ENCODE data around the gene KLHL9. TPM values are rescaled to one million over a fixed set of nuclear protein-coding genes. Genes with fewer than 3 reads are reported as not detected.
A peak's percentile ranks its signal among the peaks of the same experiment; 100 is the strongest.

KLHL9 gene
- total RNA-seq, 2 experiments from 2014 or later: 18.5 to 19.3 TPM

- no peak overlapping the region for H3K27ac ChIP-seq (ENCODE audit: low read depth, low read length, poor library complexity, severe bottlenecking)
These were observed 18.3 kb downstream of the KLHL9 start for GRCh38 chr9:21316860-21317259.

GRCh38 chr9:21316032-21316842 lies 19.0 kb downstream of the KLHL9 start:
- no peak overlapping the region for H3K4me2 ChIP-seq (ENCODE audit: low read length)
- no peaks in the 10 kb centered on the region for H3K79me2 ChIP-seq (ENCODE audit: insufficient read depth, low read depth, low read length)
- H3K36me3 ChIP-seq (ENCODE audit: insufficient read depth, low read length): peaks cover under 1% of the 10 kb centered on the region; the same call in 1 of the 2 replicates
- no peak for TF ChIP-seq EZH2phosphoT487 (IDR thresholded peaks at IDR 0.05; ENCODE audit: borderline replicate concordance, low read depth, low read length)
- no peak for TF ChIP-seq CTCF (conservative IDR thresholded peaks at IDR 0.05; ENCODE audit: low read length)
- no peaks in the 10 kb centered on the region for H3K9me3 ChIP-seq (ENCODE audit: low read length)
- intact Hi-C loops (cut with micrococcal nuclease; ENCODE audit: unreplicated experiment): loop anchor here (5.0 kb wide), 1 partner anchor 136 kb away; no protein-coding TSS in a partner anchor
- ChIA-PET CTCF (ENCODE audit: unreplicated experiment) (no interaction called here), POLR2A (no interaction called here)
- no peaks in the 10 kb centered on the region for H4K20me1 ChIP-seq (ENCODE audit: insufficient read depth, low read length)
- H2AFZ ChIP-seq (ENCODE audit: low read length): no peak overlapping the region
- no peak overlapping the region for H3K27ac ChIP-seq (ENCODE audit: low read depth, low read length, poor library complexity, severe bottlenecking)
- no TSS peak for BruUV-seq (replicated peaks)
- H3K4me1 ChIP-seq (ENCODE audit: insufficient read depth, low read length, poor library complexity, severe bottlenecking): no peaks in the 10 kb centered on the region
- no peak overlapping the region for H3K4me3 ChIP-seq (ENCODE audit: low read depth, low read length, poor library complexity, severe bottlenecking)
- H3K9me2 ChIP-seq (ENCODE audit: insufficient read depth, low read length): no peaks in the 10 kb centered on the region
- no peak for DNase-seq (ENCODE audit: low spot score)

More at GRCh38 chr9:21316860-21317259, 18.3 kb downstream of the KLHL9 start:
- no peaks in the 10 kb centered on the region for H3K4me1 ChIP-seq (ENCODE audit: insufficient read depth, low read length, poor library complexity, severe bottlenecking)
- no TSS peak for BruUV-seq (replicated peaks)
- no peak overlapping the region for H3K4me3 ChIP-seq (ENCODE audit: low read depth, low read length, poor library complexity, severe bottlenecking)
- no peaks in the 10 kb centered on the region for H3K9me2 ChIP-seq (ENCODE audit: insufficient read depth, low read length)
- H3K36me3 ChIP-seq (ENCODE audit: insufficient read depth, low read length): peaks cover 6% of the 10 kb centered on the region; the same call in 1 of the 2 replicates
- CTCF ChIA-PET (ENCODE audit: unreplicated experiment): no interaction called here
- TF ChIP-seq CTCF (conservative IDR thresholded peaks at IDR 0.05; ENCODE audit: low read length) (peak; percentile 37; the same call in 1 of the 2 replicates), EZH2phosphoT487 (IDR thresholded peaks at IDR 0.05; ENCODE audit: borderline replicate concordance, low read depth, low read length) (no peak)
- intact Hi-C loops (cut with micrococcal nuclease; ENCODE audit: unreplicated experiment): loop anchor here (5.0 kb wide), 1 partner anchor 135 kb away; no protein-coding TSS in a partner anchor
- no peak for DNase-seq (ENCODE audit: low spot score)
- H3K4me2 ChIP-seq (ENCODE audit: low read length): no peak overlapping the region
- H3K79me2 ChIP-seq (ENCODE audit: insufficient read depth, low read depth, low read length): no peaks in the 10 kb centered on the region
- POLR2A ChIA-PET: no interaction called here
- no peaks in the 10 kb centered on the region for H4K20me1 ChIP-seq (ENCODE audit: insufficient read depth, low read length)
- no peaks in the 10 kb centered on the region for H3K9me3 ChIP-seq (ENCODE audit: low read length)
- no peak overlapping the region for H2AFZ ChIP-seq (ENCODE audit: low read length)

GRCh38 chr9:21314152-21314551 lies 21.1 kb downstream of the KLHL9 start:
- H4K20me1 ChIP-seq (ENCODE audit: insufficient read depth, low read length): no peaks in the 10 kb centered on the region
- H3K79me2 ChIP-seq (ENCODE audit: insufficient read depth, low read depth, low read length): no peaks in the 10 kb centered on the region
- no peaks in the 10 kb centered on the region for H3K4me1 ChIP-seq (ENCODE audit: insufficient read depth, low read length, poor library complexity, severe bottlenecking)
- CTCF ChIA-PET (ENCODE audit: unreplicated experiment): no interaction called here
- no peaks in the 10 kb centered on the region for H3K36me3 ChIP-seq (ENCODE audit: insufficient read depth, low read length)
- BruUV-seq (replicated peaks): no TSS peak
- TF ChIP-seq EZH2phosphoT487 (IDR thresholded peaks at IDR 0.05; ENCODE audit: borderline replicate concordance, low read depth, low read length) (no peak), CTCF (conservative IDR thresholded peaks at IDR 0.05; ENCODE audit: low read length) (no peak)
- no peaks in the 10 kb centered on the region for H3K9me3 ChIP-seq (ENCODE audit: low read length)
- no peak overlapping the region for H2AFZ ChIP-seq (ENCODE audit: low read length)
- no peak for DNase-seq (ENCODE audit: low spot score)
- no peak overlapping the region for H3K27ac ChIP-seq (ENCODE audit: low read depth, low read length, poor library complexity, severe bottlenecking)
- POLR2A ChIA-PET: no interaction called here
- intact Hi-C loops (cut with micrococcal nuclease; ENCODE audit: unreplicated experiment): no loop called here
- no peak overlapping the region for H3K4me3 ChIP-seq (ENCODE audit: low read depth, low read length, poor library complexity, severe bottlenecking)
- H3K9me2 ChIP-seq (ENCODE audit: insufficient read depth, low read length): no peaks in the 10 kb centered on the region
- H3K4me2 ChIP-seq (ENCODE audit: low read length): no peak overlapping the region

Data from OCI-LY7 (cell line).